ENCODE measurements around the gene IPCEF1.
"Not testable (repeated sequence)": the region's sequence is repeated elsewhere in the genome, so short reads cannot be mapped to it uniquely, and the experiment has no call there.

The IPCEF1 gene

DNA sequence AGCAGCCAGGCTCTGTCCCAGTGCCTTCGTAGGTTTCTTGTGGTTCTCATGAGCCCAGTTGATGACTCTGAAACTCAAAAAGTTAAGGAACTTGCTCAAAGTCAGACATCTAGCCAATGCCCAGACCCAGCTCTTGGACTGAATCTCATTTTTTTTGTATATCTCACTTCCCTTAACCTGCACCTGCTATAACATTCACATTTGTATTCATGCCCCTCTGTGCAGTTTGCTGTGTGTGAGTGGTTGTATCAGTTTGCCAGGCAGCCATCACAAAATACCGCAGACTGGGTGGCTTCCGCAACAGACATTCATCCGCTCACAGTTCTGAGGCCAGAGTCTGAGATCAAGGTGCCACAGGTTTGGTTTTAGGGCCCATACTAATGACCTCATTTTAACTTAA, 49.9 kb downstream of the IPCEF1 start:
- no peak for TF ChIP-seq CTCF (IDR thresholded peaks at IDR 0.05; ENCODE audit: low read depth, low read length)
- no peak for DNase-seq (ENCODE audit: low read depth, low spot score)
- in situ Hi-C loops (cut with HindIII; ENCODE audit: low sequenced_read_pairs), result no loop called here
- no peak overlapping the region for H3K4me3 ChIP-seq (ENCODE audit: low read depth, low read length)

DNA sequence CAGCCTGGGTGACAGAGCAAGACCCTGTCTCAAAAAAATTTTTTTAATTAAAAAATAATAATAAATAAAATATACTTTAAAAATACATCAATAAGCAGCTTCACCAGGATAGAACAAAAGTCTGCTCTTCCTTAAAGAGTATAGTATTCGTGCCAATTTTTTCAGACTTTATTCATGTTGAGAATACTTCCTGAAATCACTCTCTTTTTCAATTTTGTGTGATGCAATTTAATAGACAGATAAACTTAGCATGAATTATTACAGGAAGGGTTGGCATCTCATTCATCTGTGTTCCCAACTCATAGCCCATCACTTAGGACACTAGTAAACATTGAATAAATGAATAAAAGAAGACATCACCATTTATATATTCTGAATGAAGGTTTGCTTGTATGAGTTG, 52.4 kb downstream of the IPCEF1 start:
- in situ Hi-C loops (cut with HindIII; ENCODE audit: low sequenced_read_pairs), result no loop called here
- no peak overlapping the region for H3K4me3 ChIP-seq (ENCODE audit: low read depth, low read length)
- no peak for TF ChIP-seq CTCF (IDR thresholded peaks at IDR 0.05; ENCODE audit: low read depth, low read length)
- no peak for DNase-seq (ENCODE audit: low read depth, low spot score)

DNA sequence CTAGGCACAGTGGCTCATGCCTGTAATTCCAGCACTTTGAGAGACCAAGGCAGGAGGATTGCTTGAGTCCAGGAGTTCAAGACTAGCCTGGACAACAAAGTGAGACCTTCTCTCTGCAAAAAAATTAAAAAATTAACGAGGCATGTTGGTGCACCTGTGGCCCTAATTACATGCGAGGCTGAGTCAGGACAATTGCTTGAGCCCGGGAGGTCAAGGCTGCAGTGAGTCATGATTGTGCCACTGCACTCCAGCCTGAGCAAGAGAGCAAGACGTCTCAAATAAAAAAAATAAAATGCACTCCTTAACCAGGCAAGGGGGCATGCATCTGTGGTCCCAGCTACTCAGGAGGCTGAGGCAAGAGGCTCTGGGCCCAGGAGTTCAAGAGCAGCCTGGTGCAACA, 53.0 kb downstream of the IPCEF1 start:
- in situ Hi-C loops (cut with HindIII; ENCODE audit: low sequenced_read_pairs); H3K4me3 ChIP-seq (ENCODE audit: low read depth, low read length): not testable (repeated sequence)
- DNase-seq (ENCODE audit: low read depth, low spot score), result peak; percentile 50

GRCh38 chr6:154301839-154302752, 54.5 kb downstream of the IPCEF1 start:
- H3K4me3 ChIP-seq (ENCODE audit: low read depth, low read length), result no peak overlapping the region
- in situ Hi-C loops (cut with HindIII; ENCODE audit: low sequenced_read_pairs), result no loop called here
- TF ChIP-seq CTCF (IDR thresholded peaks at IDR 0.05; ENCODE audit: low read depth, low read length), result no peak
- peak; percentile 90 for DNase-seq (ENCODE audit: low read depth, low spot score)

DNA sequence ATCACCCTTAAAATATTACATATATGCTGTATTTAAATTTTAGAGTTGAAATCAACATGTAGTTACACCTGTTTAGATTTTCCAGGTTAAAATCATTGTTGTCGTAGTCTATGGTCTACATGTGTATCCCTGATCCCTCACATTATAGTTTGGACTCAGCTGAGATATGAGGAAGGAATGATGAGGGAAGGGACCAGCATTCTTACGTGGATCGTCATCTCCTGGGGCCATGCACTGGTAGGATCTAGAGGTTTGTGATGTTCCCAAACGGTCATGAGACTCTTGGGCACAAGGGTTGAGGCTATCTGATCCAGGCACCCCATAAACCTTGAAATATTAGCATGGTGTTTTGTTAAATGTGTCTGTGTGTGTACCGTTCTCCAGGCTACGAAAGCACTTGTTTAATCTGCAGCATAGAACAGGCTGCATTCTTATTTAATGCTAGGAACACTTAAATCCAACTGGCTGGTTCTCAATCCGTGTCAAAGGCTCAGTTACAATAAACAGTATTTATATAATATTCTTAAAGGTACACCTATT, 55.4 kb downstream of the IPCEF1 start:
- no peak overlapping the region for H3K4me3 ChIP-seq (ENCODE audit: low read depth, low read length)
- no peak for TF ChIP-seq CTCF (IDR thresholded peaks at IDR 0.05; ENCODE audit: low read depth, low read length)
- DNase-seq (ENCODE audit: low read depth, low spot score), result no peak
- in situ Hi-C loops (cut with HindIII; ENCODE audit: low sequenced_read_pairs), result no loop called here

DNA sequence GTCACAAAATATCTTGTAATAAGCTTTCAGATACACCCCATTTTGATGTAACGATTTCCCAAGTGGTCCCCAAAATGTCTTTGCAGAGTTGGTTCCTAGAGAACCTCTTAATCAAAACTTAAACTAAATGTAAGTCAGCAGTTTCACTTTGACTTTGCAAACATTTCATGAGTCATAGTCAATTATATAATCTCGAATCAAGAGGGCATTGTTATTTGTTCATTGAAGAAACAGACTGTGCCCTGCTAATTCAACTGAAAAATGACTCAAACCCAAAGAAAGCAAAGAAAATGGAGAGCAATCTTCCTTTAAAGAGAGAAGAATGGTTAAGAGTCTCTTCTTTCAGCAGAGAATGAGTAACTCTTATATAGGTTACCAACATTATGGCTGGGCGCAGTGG, 58.3 kb downstream of the IPCEF1 start:
- TF ChIP-seq CTCF (IDR thresholded peaks at IDR 0.05; ENCODE audit: low read depth, low read length), result no peak
- in situ Hi-C loops (cut with HindIII; ENCODE audit: low sequenced_read_pairs), result no loop called here
- DNase-seq (ENCODE audit: low read depth, low spot score), result peak; percentile 66
- no peak overlapping the region for H3K4me3 ChIP-seq (ENCODE audit: low read depth, low read length)

GRCh38 chr6:154297721-154298120, 58.9 kb downstream of the IPCEF1 start:
- in situ Hi-C loops (cut with HindIII; ENCODE audit: low sequenced_read_pairs), result no loop called here
- no peak for TF ChIP-seq CTCF (IDR thresholded peaks at IDR 0.05; ENCODE audit: low read depth, low read length)
- DNase-seq (ENCODE audit: low read depth, low spot score), result no peak
- H3K4me3 ChIP-seq (ENCODE audit: low read depth, low read length), result no peak overlapping the region
